Memory B cell (primary cell): ENCODE measurements around the gene GFER.
A peak's percentile ranks its signal among the peaks of the same experiment; 100 is the strongest.

Source experiments
- ATAC-seq: fragments of 150-1000 bp; cut with Tn5 transposase; 2 replicates; pipeline ENCODE4 v1.10.0; 2021; ENCODE audit warnings: low read depth, mild to moderate bottlenecking, moderate library complexity
- DNase-seq, 2 donors: peaks; one replicate each; pipeline ENCODE4 v3.0.0; 2022; ENCODE audit warnings: low spot score in 2 of 2
- H3K27ac Mint-ChIP-seq: one replicate; pipeline ENCODE4 v1.8.0; 2022; ENCODE audit warnings: mild to moderate bottlenecking, moderate library complexity, mixed read lengths
- H3K27me3 Mint-ChIP-seq: one replicate; pipeline ENCODE4 v1.8.0; 2022; ENCODE audit warnings: mixed read lengths
- H3K36me3 Mint-ChIP-seq: one replicate; pipeline ENCODE4 v1.8.0; 2022; ENCODE audit warnings: mild to moderate bottlenecking, mixed read lengths
- H3K4me1 Mint-ChIP-seq: one replicate; pipeline ENCODE4 v1.8.0; 2022; ENCODE audit warnings: mixed read lengths
- H3K4me3 Mint-ChIP-seq: one replicate; pipeline ENCODE4 v1.8.0; 2022; ENCODE audit warnings: mild to moderate bottlenecking, moderate library complexity, mixed read lengths
- H3K9me3 Mint-ChIP-seq: one replicate; pipeline ENCODE4 v1.8.0; 2022; ENCODE audit warnings: mixed read lengths

The GFER gene

DNA sequence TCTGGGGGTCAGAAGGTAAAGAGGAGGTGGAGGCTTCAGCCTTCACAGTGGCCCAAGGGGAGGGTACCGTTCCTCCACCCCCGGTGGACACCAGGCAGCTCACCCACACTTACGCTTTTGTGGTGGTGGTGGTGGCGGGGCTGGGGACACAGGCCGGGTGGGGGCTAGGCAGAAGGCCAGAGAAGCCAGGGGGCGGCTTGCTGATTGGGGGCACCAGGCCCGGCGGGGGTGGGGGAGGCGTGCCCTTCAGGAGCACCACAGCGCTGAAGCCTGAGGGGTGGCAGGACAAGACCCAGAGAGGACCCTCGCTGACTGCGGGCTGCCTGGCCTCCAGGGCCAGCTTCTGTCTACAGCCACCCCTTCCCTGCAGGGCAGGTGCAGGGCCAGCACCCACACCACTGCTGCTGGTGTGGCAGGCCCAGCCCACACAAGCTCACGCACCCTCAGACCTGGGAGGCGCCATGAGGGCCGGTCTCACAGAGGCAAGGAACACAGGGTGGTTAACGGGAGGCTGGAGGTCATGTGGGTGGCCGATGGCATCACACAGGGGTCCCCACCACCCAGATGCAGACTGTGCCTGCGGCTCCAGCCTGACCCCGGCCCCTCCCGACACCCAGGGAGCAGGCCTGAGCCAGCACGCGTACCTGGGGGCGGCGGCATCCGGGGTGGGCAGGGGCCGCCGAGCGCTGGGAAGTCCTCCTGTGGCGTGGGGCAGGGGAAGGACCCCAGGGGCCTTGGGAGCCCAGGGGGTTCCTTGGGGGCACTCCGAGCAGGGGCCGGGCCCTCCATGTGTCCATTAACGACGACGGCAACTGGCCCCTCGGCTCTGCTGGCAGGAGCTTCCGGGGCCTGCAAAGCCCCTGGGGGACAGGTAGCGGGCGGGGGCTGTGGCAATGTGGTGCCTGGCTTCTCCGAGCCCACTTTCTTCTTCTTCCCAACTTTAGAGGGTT is 15.1 kb downstream of the GFER start:
- H3K4me3 Mint-ChIP-seq, result no peak overlapping the region
- H3K9me3 Mint-ChIP-seq, result no peaks in the 10 kb centered on the region
- DNase-seq (no peak), ATAC-seq (no peak)
- H3K36me3 Mint-ChIP-seq, result peaks cover 10% of the 10 kb centered on the region
- no peaks in the 10 kb centered on the region for H3K27me3 Mint-ChIP-seq
- H3K4me1 Mint-ChIP-seq, result peaks cover 2% of the 10 kb centered on the region
- no peak overlapping the region for H3K27ac Mint-ChIP-seq

DNA sequence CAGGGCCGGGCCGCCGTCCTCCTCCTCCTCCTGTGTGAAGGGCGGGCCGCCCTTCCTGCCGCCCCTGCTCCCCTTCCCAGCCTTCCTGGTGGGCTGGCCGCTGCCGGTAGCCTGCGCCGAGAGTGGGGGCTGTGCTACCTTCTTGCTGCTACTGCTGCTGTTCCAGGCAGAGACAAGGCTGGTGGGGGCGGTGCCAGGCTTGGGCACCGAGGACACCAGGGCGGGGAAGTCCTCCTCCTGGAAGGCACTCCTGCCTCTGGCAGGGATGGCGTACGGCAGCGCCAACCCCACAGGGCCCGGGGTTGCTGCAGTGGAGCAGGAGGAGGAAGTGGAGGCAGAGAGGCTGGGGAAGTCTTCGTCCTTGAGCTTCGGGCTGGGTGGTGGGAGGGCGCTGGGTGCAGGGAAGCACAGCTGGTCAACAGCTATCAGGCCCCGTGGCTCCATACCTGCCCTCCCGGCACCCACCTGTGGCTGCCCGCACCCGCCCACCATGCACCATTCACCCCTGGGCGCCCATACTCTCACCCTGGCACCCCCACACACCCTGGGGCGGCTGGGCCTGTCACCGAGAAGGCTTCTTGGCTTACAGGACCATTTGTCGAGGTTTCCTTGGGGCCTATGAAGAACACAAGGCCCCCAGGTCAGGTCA is 16.0 kb downstream of the GFER start:
- ATAC-seq (no peak), DNase-seq (no peak)
- Mint-ChIP-seq H3K9me3 (no peaks in the 10 kb centered on the region), H3K36me3 (peaks cover 10% of the 10 kb centered on the region), H3K27ac (no peak overlapping the region), H3K27me3 (no peaks in the 10 kb centered on the region), H3K4me1 (peaks cover 4% of the 10 kb centered on the region), H3K4me3 (no peak overlapping the region)

DNA sequence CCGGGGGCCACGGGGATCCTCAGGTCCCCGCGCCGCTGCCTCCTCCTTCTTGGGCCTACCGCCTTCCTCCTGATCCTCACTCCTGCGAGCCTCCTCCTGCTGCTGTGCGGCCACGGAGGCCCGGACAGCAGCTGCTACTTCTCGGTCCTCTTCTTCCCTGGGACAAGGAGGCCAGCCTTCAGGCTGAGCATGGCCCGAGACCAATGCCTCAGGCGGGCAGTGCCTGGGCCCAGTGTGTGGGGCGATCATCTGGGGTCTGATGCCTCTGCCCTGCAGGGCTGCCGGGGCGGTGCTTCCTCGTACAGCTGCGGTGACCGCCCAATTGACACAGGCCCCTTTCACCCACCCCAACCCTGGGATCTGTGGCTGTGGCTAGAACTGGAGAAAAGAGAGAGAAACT is 17.0 kb downstream of the GFER start:
- Mint-ChIP-seq H3K27me3 (no peaks in the 10 kb centered on the region), H3K9me3 (no peaks in the 10 kb centered on the region), H3K36me3 (peaks cover 10% of the 10 kb centered on the region), H3K4me3 (no peak overlapping the region), H3K27ac (no peak overlapping the region), H3K4me1 (peaks cover 10% of the 10 kb centered on the region)
- ATAC-seq, result no peak
- no peak for DNase-seq

DNA sequence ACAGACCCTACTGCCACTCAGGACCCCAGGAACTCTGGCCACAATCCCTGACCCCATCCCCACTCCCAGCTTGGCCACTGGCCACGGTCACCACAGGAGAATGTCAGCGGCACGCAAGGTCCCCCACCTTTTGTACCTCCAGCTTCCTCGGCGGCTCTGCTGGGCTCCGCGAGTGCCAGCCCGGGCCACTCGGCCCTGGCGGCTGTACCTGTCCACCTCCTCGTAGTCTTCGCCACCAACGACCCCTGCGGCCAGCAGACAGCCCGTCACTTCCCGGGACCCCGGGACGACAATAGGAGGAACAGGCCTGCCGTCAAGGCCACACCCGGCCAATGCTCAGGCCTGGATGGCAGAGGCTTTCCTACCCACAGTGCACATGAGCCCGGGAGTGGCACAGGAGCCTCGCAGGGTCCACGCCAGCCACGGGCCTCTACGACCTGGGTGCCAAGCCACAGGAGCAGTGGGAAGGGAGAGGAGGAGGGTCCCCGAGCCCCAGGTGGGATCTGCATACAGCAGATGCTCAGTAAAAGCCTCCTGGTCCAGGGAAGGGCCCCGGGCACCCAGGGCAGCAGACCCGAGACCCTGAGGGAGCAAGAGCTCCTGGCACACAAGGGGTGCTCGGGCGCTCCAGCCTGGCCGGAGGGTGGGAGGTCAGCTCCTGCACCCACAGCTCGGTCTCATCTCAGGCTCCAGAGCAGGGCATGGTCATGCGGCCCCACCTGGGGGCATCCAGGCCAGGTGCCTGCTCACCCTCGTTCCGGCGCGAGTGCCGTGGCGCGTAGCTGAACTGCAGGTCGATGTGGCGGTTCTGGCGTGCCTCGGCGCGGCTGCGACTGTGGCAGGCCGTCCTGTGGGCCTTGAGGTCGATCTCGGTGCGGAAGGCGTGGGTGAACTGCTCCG is 17.7 kb downstream of the GFER start:
- Mint-ChIP-seq H3K36me3 (peaks cover 10% of the 10 kb centered on the region), H3K9me3 (no peaks in the 10 kb centered on the region), H3K27me3 (no peaks in the 10 kb centered on the region), H3K4me3 (no peak overlapping the region), H3K4me1 (peaks cover 16% of the 10 kb centered on the region), H3K27ac (no peak overlapping the region)
- no peak for ATAC-seq
- DNase-seq, result no peak

DNA sequence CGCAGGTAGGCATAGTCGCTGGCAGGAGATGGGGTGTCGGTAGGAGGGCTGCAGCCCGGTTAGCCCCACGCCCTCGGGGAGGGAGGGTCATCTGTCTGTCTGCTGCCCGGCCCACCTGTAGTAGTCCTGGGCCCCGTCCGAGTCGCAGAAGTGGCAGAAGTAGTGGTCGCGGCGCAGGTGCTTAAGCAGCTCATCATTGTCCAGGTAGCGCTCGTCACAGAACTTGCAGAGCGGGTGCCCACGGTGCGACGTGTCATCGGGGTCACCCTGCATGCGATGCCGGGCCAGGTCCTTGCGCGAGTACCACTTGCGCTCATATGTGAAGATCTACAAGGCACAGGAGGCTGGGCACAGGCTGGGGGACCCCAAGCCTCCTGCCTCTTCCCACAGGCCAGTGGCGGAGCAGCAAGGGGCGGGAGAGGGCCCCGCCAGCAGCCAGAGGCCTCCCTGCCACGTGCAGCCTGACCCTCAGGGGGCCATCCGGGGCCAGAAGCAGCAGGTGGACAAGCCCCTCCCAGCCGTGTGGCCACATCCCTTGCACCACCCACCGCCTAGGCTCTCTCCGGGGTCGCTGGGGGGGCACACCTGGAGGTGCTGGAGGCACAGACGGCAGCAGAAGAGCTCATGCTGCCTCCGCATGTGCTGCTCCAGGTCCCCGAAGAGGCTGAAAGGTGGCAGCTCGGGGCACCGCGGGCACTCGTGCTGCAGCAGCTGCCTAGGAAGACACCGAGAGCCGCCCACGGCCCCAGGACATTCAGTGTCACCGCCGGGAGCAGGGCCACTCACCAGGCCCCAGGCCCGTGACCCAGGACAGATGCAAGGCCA is 18.6 kb downstream of the GFER start:
- H3K27ac Mint-ChIP-seq, result no peak overlapping the region
- no peak for ATAC-seq
- no peak overlapping the region for H3K4me3 Mint-ChIP-seq
- H3K9me3 Mint-ChIP-seq, result no peaks in the 10 kb centered on the region
- no peak for DNase-seq
- no peaks in the 10 kb centered on the region for H3K27me3 Mint-ChIP-seq
- H3K36me3 Mint-ChIP-seq, result peaks cover 10% of the 10 kb centered on the region
- peaks cover 20% of the 10 kb centered on the region for H3K4me1 Mint-ChIP-seq

DNA sequence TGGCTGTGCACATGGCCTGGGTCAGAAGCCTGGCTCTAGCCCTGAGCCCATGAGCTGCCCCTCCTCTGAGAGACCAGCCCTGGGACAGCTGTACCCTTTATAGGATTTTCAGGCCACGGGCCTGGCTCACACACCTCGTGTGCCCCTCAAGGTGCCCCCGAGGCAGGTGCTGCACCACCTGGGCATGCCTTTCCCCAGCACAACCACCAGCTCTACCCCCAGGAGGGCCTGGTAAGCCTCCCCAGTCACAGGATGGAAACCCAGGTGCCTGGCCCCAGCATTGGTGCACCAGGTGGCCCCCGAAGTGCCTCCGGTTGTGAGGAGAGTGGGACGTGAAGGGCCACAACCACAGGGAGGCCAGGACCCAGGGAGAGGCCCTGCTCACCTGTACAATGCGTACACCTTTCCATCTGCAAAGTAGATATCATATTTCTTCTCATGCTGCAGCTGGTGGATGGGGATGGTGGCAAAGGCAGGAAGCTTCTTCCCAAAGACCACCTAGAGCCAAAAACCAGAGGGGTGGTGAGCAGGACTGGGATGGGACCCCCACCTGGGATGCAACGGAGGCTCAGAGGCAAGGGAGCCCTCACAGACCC is 19.3 kb downstream of the GFER start:
- Mint-ChIP-seq H3K27me3 (no peaks in the 10 kb centered on the region), H3K36me3 (peaks cover 9% of the 10 kb centered on the region), H3K27ac (no peak overlapping the region), H3K9me3 (no peaks in the 10 kb centered on the region), H3K4me3 (no peak overlapping the region), H3K4me1 (peaks cover 27% of the 10 kb centered on the region)
- DNase-seq, result no peak
- no peak for ATAC-seq

DNA sequence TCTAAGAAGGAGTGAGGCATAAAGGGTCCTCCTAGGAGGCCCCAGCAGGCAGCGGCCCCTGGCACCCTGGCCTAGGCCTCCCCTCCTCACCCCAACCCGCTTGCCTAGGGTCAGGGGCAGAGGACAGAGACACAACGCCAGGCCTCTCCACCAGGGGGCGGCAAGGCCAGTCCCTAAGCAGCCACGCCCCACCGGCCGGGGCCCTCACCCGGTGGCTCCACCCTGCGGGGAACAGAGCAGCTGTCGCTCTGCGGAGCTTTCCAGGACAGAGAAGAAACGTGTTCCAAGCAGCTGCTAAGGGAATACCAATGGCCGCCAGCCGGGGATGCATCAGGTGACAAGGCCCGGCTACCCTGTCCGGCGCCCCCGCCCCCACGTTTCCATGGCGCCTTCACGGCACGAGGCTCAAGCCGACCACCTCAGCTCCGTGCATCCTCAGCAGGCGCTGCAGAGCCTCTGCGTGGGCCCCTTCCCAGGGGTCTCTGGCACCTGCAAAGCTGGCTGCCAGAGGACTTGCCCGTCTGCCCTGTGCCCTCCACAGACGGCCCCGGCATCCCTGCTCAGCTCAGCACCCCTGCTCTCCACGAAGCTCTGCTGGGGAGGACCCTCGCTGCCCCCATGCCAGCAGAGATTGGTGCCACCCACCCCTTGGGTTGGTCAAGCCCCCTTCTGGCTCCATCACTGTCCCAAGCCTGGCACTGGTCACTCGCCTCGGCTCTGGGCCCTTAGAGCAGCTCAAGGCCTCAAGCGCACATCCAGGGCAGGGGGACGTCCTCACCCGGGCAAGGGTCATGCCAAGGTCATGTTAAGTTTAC is 20.0 kb downstream of the GFER start:
- peak; percentile 99 for ATAC-seq
- H3K4me3 Mint-ChIP-seq, result no peak overlapping the region
- H3K4me1 Mint-ChIP-seq, result peaks cover 33% of the 10 kb centered on the region
- peaks cover 7% of the 10 kb centered on the region for H3K36me3 Mint-ChIP-seq
- peak; percentile 87 to 92 for DNase-seq
- H3K27me3 Mint-ChIP-seq, result no peaks in the 10 kb centered on the region
- no peak overlapping the region for H3K27ac Mint-ChIP-seq
- H3K9me3 Mint-ChIP-seq, result no peaks in the 10 kb centered on the region

DNA sequence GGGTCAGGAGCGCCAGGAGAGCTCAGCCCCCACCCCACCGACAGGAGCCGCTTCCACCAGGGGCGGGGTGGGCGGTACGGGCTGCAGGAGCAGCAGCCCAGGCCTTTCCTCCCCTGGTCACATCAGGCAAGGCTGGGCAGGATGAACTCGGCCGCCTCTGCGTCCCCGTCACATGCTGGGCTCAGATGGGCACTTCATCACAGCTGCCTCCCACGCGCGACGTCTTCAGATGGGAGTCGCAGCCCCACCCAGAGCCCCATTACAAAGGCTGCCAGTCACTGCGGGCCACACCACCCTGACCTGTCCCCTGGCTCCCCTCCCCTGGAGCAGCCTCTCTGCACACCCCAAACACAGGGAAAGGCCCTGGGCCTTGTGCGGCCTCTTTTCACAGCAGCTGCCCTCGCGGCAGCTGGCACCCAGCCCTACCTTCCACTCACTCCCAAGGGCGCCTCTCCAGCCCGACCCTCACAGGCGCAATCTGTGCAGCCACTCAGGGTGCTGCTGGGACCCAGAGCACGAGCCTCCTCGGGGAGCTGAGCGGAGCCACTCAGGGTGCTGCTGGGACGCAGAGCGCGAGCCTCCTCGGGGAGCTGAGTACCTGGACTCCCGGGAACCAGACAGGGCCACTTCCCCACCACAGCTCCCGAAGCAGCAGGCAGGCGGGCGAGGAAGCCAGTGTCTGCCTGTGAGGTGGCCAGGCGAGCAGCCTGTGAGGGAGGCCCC is 21.0 kb downstream of the GFER start:
- Mint-ChIP-seq H3K9me3 (no peaks in the 10 kb centered on the region), H3K36me3 (peaks cover 7% of the 10 kb centered on the region), H3K27me3 (no peaks in the 10 kb centered on the region), H3K4me1 (peaks cover 33% of the 10 kb centered on the region), H3K27ac (no peak overlapping the region), H3K4me3 (no peak overlapping the region)
- DNase-seq (no peak), ATAC-seq (no peak)

DNA sequence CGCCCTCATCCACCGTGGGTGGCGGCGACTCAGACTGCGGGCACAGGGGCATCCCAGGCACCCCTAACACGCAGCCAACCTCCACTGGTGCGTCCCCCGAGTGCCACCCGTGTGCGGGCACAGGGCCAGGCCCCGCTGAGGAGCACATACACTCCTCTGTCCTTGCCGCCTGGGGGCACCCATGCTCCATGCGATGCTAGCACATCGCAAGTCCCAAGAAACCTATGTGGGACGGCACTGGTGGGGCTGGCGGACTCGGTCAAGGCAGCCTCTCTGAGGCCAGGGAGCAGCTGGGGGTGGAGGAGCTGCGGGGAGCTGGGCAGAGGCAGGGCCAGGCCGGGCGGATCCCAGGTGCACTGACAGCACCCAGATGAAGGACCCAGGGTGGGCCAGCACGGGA is 21.7 kb downstream of the GFER start:
- H3K4me1 Mint-ChIP-seq, result peaks cover 36% of the 10 kb centered on the region

DNA sequence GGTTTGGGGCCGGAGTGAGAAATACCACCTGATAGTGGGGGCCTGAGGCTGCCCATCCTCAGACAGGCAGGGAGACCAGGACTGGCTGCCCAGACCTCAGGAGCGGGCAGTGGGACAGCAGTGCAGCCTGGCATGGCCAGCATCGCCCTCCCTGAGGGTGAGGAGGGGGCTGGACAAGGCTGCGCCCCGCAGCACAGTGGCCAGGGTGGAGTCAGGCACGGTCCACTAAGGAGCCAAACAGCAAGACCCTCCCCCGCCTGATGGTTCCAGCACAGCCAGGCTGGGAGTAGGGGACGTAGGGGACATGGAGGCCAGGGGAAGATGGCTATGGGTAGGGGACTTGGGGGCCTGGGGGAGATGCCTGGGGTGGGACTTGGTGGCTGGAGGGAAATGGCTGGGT is 22.3 kb downstream of the GFER start:
- Mint-ChIP-seq H3K4me1 (peaks cover 36% of the 10 kb centered on the region), H3K27me3 (no peaks in the 10 kb centered on the region), H3K27ac (peak overlapping the region; percentile 1), H3K36me3 (peaks cover 2% of the 10 kb centered on the region), H3K4me3 (no peak overlapping the region), H3K9me3 (no peaks in the 10 kb centered on the region)
- no peak for ATAC-seq
- no peak for DNase-seq

More for the DNA sequence above, 21.7 kb downstream of the GFER start:
- no peak overlapping the region for H3K27ac Mint-ChIP-seq
- no peaks in the 10 kb centered on the region for H3K9me3 Mint-ChIP-seq
- H3K27me3 Mint-ChIP-seq, result no peaks in the 10 kb centered on the region
- peaks cover 6% of the 10 kb centered on the region for H3K36me3 Mint-ChIP-seq
- ATAC-seq, result no peak
- no peak for DNase-seq
- no peak overlapping the region for H3K4me3 Mint-ChIP-seq

DNA sequence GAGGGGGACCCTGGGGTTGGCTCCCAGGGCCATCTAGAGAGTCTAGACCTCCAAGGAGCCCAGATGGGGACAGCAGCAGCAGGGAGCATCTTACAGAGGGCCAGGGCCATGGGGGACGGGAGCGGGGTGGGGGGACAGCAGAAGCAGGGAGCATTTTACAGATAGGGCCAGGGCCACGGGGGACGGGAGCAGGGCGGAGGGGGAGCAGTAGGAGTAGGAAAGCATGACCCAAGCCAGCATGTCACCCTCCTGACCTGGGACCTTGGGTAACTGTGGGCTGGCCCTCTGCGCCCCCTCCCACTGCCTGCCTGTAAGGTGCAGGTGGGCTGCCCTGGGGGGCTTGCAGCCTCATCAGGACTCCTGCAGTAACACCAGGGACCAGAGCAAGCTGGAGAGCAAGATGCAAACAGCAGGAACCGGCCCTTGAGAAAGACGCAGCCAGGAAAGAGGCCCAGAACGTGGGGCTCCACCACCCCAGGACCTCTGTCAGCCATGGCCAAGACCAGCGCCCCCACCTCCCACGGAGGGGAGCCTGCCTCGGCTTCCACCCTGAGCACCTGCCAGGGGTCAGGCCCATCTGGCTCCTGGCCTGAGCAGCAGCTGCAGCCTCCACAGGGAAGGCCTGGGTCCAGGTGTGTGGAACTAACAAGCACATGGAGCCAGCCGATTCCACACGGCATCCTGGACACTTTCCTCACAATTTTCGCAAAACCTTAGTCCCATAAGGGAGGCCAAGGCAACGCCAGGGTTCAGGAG is 23.3 kb downstream of the GFER start:
- H3K27ac Mint-ChIP-seq, result peak overlapping the region; percentile 1
- H3K9me3 Mint-ChIP-seq, result no peaks in the 10 kb centered on the region
- no peaks in the 10 kb centered on the region for H3K36me3 Mint-ChIP-seq
- DNase-seq (no peak), ATAC-seq (no peak)
- peak overlapping the region; percentile 71 for H3K4me3 Mint-ChIP-seq
- no peaks in the 10 kb centered on the region for H3K27me3 Mint-ChIP-seq
- peaks cover 36% of the 10 kb centered on the region for H3K4me1 Mint-ChIP-seq
